ENCODE data around the gene IZUMO4.
"Not testable (repeated sequence)": the region's sequence is repeated elsewhere in the genome, so short reads cannot be mapped to it uniquely, and the experiment has no call there.

IZUMO4 gene

DNA sequence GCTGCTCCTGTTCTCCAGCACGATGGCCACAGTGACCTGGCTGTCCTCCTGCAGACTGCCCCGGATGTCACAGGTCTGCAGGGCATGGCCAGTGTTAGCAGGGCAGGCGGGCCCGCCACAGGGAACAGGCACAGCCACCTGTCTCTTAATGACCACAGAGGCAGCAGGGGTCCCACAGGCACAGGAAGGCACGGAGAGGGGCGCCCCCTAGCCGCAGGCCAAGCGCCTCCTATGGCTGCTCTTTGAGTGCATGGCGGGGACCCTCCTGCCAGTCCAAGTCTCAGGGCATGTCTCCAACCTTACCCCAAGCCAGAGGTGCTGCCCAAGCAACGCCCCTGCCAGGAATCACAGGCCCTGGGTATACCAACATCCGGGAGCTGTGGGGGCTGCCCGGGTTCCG, 14.1 kb downstream of the IZUMO4 start:
- peak; percentile 23 for DNase-seq

DNA sequence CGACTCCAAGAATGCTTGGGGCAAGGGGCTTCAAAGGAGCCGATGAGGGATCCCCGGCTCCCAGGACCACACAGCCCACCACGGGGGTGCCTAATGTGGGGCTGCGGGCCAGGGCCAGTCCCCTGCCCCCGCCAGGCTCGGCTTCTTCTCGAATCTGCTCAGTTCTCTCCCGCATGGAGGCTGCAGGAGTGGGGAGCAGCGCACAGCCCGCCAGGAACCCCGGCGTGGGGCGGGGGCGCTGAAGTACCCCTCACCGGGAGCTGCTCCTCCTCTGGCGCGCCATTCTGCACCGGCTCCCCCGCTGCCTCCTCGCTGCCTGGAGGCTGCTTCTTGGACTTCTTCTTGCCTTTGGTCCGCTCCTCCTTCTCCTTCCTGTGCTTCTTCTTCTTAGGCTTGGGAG, 14.7 kb downstream of the IZUMO4 start:
- DNase-seq: no peak

DNA sequence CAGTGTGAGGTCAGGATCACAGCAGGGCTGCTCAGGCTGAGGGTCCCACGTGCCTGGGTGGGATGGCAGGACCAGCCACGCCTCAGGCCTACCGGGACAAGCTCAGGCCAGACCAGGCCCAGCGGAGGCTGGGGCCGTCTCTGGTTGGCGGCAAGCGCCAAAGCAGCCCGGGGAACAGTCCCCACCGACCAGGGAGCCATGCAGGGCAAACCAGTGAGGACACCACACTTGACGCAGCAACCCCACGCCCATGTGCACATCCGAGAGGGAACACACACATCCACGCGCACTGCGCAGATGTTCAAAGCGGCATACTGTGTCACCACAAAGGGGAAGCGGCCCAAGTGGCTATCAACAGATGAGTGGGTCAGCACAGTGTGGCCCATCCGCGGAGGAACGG, 15.2 kb downstream of the IZUMO4 start:
- no peak for DNase-seq

DNA sequence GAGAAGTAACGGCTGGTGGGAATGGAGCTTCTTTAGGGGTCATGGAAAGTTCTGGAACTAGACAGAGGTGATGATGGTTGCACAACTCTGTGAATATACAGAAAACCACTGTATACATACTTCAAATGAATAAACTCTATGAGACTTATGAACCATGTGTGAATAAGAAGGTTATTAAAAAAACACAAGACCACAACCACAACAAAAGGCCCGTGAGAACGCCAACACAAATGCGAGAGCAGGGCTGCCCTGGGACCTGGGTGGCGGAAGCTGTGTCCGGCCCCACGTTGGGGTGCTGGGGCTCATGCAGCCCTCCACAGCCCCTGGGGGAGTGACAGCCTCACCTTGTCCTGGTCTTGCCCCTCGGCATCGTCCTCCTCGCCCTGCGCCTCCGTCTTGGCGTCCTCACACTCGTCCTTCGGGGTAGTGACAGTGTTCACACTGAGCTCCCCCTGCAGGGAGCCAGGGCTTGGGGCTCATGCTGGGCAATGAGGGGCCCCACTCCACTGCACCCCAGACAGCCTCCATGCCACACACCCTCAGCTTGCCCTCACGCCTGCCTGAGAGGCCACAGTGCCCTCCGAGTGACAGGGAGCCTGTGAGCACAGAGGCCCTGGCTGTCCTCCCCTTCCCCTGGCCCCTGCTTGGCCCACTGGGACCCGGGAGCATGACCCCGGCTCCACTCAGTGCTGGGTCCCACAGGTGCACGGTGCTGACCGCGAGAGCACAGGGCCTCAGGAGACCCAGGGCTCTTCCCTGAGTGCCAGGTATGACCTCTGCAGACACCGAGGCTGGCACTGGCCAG, 16.0 kb downstream of the IZUMO4 start:
- peak; percentile 12 for DNase-seq

DNA sequence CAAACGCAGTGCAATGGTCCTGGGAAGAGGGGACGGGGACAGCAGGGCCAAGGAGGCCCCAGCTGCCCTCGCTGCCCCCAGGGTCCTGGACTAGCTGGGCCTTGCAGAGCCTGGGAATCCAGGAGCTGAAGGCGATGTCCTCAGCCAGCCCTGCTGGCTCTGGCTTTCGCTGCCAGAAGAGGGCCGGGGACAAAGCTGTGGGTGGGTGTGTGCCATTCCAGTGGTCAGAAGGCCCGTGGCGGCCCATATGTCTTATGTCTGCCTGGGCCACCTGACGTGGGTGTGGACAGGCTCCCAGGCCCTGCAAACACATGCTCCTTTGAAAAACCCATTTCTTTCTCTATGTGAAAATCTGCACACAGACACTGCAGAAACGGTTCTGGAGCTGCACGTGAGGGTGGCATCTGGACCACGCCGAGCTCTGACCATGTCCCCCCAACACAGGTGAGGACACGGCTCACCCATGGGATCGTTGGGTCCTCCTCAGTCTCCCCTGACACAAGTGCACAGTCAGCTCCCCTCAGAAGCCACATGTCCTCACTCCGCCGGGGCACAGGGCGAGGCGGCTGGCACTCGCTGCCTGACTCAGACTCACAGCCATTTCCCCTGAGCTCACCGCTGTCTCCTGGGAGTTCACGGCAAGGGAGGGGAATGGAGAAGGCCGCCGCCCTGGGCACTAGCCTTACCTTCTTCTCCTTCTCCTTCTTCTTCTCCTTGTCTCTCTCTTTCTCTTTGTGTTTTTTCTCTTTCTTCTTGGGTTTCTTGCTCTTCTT, 16.9 kb downstream of the IZUMO4 start:
- DNase-seq: no peak

DNA sequence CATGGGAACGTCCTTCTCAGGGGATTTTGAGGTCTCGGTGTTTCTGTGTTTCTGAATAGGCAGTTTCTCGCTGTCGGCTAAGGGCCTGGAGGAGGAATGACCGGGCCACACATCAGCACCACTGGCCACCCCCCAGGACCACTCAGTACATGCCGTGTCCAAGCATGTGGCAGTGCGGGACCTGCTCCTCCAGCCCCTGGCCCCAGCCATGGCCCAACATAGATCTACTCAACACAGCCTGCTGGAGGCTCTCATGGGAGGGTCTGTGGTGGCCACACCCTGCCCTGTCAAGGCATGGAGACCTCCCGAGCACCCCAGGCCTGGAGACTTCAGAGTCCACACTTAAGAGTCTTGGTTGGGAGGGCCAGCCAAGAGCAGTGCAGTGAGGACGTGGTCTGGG, 17.5 kb downstream of the IZUMO4 start:
- DNase-seq: no peak

DNA sequence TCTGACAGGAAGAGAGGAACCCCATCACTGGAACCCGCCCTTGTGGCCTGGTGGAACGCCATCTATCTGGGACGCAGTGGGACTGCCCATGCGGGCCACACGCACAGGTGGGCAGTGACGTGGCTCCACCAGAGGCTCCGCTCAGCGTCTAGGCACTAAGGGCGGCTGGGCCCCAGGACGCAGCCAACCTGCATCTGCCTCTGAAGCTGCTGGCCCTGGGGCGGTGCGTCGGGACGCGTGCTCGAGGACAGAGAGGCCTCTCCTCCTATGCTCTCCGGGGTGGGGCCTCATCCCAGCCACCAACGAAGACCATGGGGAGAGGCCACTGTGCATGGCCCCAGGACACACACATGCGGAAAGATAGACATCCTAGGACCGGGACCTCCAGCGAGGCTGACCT, 18.1 kb downstream of the IZUMO4 start:
- DNase-seq: no peak

DNA sequence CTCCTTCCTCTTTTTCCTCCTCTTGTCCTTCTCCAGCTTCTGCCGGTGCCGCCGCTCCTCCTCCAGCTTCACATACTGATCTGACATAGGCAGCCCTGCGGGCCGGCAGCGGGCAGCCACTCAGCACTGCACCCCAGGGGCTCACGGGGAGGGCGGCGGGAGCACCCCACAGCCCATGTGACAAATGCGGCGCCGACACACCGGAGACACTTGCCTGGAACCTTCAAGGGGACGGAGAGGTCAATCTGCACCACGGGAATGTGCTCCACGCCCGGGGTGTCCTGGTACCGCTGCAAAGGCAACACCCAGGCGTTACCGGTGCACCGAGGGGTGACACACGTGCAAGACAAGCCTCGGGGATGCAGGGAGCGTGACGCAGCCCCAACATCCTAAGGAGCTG, 18.6 kb downstream of the IZUMO4 start:
- no peak for DNase-seq

DNA sequence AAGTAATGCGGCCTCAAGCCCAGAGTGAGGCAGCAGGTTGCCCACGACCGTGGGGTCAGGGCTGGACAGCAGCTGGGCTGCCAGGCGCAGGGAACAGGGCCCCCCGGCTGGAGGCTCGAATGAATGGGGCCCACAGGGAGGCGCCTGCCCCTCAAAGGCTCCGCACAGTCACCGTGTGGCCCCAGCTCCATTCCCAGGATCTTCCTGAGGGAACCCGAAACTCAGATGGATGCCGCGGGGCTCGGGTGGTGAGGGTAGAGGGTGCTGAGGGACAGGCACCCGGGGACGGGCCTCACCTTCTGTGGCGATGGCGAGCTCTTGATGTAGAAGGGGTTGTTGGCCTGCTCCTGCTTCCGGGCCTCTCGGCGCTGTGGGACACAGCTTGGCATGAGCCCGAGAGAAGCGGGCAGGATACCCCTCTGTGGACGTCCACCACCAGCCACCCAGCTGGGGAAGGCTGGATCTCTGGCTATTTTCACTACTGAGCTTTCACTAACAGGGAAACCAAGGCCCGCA, 19.3 kb downstream of the IZUMO4 start:
- DNase-seq: no peak

DNA sequence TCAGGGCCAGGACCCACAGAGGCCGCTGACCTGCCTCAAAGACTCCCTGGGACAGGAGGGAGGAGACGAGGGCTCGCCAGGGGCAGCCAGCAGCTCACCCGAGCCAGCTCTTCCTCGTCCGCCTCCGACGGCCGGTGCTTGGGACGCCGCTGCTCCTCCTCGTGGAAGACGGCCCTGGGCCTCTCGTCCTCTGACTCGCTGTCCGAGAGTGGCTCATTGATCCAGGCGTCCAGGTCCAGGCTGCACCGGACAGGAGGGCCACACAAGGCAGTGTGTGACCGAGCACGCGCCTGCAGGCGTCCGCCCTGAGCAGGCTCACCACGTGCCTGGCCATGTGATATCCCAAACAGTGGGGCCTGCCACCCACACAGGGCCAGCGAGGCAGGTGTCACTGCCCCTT, 19.8 kb downstream of the IZUMO4 start:
- DNase-seq: no peak

DNA sequence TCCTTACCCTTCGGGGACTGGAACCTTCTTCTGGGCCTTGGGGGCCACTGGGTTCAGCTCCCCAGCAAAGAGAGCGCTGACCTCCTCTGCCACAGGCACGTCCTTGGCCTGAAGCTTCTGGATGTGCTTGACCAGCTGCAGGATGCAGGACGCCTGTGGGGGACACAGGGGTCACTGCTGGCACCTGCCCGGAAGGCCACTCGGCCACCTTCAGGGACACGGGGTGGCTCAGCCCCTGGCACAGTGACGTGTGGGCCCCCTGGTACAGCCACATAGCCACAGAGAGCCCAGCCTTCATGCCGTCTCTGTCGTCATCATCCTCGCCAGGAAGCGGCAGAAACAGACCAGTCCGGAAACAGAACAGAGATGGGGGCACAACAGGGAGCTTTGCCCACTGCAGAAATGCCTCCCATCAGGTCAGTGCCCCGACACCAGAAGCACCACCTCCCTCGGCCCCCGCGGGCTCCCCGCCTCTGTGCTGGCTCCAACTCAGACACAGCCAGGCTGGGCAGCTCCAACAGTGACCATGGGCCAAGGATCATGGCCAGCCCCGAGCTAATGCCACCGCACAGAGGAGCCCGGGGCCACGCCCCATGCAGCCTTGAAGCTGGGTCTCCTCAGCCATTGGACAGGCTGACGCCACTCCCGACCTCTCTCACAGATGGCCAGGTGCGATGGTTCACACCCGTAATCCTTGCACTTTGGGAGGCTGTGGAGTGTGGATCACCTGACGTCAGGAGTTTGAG, 20.7 kb downstream of the IZUMO4 start:
- no peak for DNase-seq

DNA sequence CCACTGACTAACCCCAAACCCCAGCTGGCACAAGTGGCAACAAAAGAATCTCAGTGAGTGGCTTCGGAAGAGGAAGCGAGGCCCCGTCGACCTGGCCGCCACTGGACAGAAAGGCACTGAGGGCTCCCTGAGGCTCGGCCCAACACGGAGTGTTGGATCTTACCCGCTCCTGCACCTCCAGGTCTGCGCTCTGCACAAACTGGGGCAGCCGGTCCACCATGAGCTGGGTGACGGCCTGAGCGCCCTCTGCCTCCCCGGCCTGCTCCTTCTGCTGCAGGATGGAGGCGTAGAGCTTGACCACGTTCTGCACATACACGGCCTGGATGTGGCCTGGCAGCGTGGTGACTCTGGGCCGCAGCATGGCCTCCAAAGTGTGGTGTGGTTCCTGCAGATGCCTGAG, 21.7 kb downstream of the IZUMO4 start:
- DNase-seq: no peak

DNA sequence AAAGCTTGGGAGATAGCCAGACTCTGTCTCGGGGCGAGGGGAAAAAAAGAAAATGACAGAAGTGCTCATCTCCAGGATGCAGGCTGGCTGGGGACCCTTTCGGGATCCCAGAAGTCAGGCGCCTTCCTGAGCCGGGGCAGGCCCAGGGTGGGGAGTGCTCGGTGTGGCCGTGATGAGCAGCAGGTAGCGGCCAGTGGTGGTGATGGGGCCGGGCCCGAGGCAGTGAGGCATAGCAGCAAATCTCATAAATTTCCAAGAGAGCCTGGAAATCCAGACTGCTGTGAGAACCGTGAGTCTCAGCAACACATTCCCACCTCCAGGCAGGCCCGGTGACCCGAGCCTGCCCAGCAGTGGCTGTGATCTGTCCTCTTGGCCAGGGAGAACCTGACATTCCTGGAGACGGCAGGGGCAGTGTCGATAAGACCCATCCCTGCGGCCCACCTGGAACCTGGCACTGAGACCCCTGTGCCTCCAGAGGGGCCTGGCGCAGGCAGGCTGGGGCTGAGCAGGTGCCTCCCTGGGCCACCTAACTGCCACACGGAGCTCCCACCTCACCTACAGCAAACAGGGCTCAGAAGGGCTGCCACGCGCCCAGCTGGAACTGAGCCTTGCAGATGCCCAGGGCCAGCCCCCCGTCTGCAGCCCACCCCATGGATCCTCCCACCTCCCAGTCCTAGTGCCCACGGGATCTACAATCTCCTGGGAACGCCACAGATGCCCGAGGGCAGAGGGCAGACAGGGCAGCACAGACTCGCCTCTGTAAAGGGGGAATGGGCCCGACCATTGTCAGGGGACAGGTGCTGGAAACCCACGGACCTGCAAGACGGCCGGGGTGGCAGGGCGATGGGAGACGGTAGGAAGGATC, 23.4 kb downstream of the IZUMO4 start:
- no peak for DNase-seq

DNA sequence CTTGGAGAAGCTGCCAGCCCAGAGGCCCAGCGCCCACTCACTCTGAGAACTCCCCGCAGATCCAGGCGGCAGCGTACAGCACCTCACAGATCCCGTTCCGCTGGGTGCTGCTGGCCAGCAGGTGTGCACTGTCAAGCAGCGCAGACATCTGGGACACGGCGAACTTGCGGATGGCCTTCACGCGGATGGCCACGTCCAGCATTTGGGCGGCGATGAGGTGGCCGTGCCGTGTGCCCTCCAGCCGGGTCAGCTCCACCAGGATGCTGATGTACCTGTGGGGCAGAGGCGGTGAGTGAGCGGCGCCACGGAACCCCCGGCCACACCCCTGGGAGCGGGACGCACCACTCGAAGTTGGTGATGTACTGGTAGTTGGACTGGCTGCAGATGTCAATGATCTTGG, 24.1 kb downstream of the IZUMO4 start:
- DNase-seq: no peak

DNA sequence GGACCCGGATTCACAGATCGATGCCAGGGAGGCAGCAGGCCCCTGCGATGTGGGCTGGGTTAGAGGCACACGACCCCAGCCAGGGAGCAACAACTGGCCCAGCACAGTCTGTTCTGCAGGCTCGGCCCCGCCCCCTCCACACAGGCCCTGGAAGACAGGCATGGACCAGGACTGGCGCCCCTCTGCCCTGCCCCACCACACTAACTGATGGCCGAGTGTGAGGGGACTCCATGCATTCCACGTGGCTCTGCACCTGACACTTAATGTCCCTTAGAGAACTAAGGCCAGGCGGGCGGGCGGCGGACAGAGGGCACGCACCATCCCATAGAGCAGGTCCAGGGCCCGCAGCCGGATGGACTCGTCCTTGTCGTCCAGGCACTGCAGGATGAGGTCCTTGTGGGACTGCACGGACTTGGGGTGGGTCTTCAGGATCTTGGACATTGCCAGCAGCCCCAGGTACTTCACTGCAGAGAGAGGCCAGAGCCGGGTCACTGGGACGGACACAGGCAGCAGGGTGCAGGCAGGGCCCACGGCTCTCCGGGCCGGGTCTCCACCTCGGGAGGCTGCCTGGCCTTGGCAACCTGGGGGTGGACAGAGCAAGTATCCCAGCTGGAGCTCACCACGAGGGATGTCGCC, 24.8 kb downstream of the IZUMO4 start:
- no peak for DNase-seq

DNA sequence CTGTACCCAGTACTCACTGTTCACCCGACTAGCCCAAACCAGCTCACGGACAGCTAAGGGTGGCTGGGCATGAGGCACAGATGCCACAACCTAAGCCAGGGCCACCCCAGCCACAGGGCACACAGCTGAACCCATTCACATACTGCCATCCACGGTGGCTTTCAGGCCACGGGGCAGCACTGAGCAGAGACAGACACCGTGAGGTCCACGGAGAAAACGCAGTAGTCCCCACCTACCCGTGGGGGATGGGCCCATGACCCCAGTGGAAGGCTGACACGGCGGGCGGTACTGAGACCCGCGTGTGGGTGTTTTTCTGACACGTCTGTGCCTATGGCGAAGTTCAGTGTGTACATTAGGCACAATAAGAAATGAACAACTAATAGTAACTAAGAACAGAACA, 25.5 kb downstream of the IZUMO4 start:
- DNase-seq: no peak

DNA sequence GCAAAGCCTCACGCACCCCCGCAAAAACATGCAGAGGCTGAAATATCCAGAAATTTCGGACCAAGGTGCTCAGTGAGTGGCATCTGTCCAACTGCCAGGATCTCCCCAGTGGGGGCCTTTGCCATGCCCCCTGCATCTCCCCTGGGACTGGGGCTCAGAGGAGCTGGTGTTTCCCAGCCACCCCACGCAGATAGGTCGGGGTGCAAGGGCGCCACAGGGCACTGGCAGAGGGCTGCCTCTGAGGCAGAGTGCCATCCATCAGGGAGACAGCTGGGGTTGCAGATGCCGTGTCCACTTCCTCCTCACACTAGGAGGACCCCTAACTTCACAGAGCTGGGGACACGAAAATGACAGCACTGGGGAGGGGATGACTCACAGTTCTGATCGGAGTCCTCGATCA, 26.3 kb downstream of the IZUMO4 start:
- DNase-seq: no peak

DNA sequence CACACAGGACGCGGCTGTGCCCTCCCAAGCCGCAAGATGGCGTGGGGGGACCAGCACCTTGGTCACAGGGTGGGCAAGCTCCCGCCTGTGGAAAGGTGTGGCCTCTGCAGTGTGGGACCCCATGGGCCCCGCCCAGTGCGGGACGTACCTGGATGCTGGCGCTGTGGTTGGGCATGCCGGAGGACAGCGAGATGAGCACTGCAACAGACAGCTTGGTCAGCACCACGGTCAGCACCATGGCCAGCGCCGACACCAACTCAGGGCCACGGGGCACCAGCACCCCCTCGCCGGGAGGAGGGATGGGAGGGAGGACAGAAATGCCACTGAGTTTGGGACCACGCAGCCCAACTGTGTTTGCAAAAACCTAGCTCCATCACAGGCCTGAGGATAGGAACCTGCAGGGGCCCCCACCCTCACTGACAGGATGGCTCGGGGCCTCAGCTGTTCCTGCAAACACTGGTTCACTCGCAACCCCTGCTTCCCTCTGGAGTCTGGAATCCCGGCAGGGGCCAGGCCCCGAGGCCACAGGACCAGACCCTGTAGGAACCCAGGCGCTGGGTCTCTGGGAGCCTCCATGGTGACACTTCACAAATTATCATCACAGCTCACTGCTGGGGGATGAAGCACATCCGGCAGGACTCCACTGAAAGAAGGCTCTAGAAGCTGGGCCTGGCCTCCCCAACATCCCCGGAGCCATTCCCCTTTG, 27.1 kb downstream of the IZUMO4 start:
- peak; percentile 39 for DNase-seq

DNA sequence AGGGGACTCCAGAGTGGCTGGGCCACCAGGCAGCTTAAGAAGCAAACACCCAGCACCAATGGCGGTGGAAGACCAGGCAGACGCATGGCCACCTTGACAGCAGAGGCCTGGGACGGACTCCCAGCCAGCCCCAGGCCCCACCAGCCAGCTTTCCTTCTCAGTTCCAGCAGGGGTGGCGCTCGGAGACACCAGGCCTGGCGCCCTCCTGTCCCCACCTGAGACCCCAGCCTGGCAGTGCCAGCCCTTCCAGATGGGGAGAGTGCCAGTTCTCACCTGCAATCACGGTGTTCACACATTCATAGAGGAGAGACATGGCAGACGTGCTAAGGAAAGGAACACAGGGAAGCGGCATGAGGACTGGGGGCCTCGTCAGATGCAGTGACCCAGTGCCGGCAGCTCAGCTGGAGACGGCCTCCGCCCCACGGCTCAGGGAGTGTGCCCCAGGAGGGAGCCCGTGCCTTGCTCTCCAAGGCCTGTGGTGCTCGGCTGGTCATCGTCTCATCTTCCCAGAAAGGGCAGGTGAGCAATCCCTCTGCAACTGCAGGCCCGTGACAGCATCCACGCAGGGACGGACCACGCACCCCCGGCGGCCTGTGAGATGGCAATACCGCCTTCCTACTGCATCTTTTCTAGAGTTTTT, 30.3 kb downstream of the IZUMO4 start:
- no peak for DNase-seq

DNA sequence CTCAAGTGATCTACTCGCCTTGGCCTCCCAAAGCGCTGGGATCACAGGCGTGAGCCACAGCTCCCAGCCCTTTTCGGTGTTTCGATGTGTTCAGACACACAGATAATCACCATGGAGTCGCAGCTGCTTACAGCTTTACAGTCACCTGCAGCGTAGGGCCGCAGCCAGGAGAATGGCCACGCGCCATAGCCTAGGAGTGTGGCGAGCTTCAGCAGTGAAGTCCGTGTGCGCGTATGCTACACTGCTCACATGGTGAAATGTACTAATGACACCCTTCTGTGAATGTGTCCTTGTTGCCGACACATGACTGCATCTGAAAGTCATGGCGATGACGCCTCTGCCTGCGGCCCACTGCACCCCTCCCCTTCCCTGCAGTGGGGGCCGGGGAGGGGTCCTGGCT, 31.0 kb downstream of the IZUMO4 start:
- no peak for DNase-seq

DNA sequence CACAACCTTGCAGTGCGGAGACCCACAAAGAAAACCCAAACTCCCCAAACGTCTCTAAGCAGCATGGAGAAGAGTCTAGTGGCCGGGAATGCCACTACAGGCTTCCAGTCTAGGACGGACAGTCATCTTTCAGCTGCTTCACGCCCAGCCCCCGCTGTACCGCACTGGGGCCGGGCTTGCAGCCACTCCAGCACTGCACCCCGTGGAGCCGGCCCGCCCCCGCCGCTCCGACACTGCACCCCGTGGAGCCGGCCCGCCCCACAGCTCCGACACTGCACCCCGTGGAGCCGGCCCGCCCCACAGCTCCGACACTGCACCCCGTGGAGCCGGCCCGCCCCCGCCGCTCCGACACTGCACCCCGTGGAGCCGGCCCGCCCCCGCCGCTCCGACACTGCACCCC, 31.5 kb downstream of the IZUMO4 start:
- DNase-seq: not testable (repeated sequence)

Measured in CD4-positive, alpha-beta T cell treated with Interleukin-17A for 4 hours (primary cell).